H9 (cell line): ENCODE results near the gene ASTN2. TPM values are rescaled to one million over a fixed set of nuclear protein-coding genes. Genes with fewer than 3 reads are reported as not detected.

ENCODE experiments used
- DNase-seq: peaks from one replicate; pipeline ENCODE4 v3.0.0-alpha.2; 2017
- H2AFZ ChIP-seq: one replicate; pipeline ENCODE4 v1.6.1; 2013; ENCODE audit warnings: mild to moderate bottlenecking, low read length, control low read depth, moderate library complexity
- H2AK5ac ChIP-seq: 2 replicates; pipeline ENCODE4 v1.6.1; 2013; ENCODE audit warnings: low read length, control low read depth, mixed read lengths; ENCODE audit not compliant: insufficient read length
- H2BK120ac ChIP-seq: one replicate; pipeline ENCODE4 v1.6.1; 2013; ENCODE audit warnings: low read depth, mild to moderate bottlenecking, low read length, control low read depth, inconsistent platforms; ENCODE audit not compliant: poor library complexity, severe bottlenecking
- H2BK12ac ChIP-seq: 2 replicates; pipeline ENCODE4 v1.6.1; 2013; ENCODE audit warnings: low read length, control low read depth, mixed read lengths, low read depth; ENCODE audit not compliant: insufficient read length
- H2BK15ac ChIP-seq: 2 replicates; pipeline ENCODE4 v1.6.1; 2013; ENCODE audit warnings: low read depth, low read length, control low read depth
- H2BK20ac ChIP-seq: one replicate; pipeline ENCODE4 v1.6.1; 2013; ENCODE audit warnings: low read depth, mild to moderate bottlenecking, low read length, control low read depth, inconsistent platforms; ENCODE audit not compliant: poor library complexity, severe bottlenecking
- H2BK5ac ChIP-seq: 2 replicates; pipeline ENCODE4 v1.6.1; 2013; ENCODE audit warnings: low read length, control low read depth, mixed read lengths; ENCODE audit not compliant: insufficient read length
- H3K14ac ChIP-seq: 2 replicates; pipeline ENCODE4 v1.6.1; 2013; ENCODE audit warnings: low read length, control low read depth; ENCODE audit not compliant: insufficient read depth
- H3K18ac ChIP-seq: 2 replicates; pipeline ENCODE4 v1.6.1; 2013; ENCODE audit warnings: low read depth, mild to moderate bottlenecking, mixed read lengths, low read length, control low read depth; ENCODE audit not compliant: insufficient read length
- H3K23ac ChIP-seq: 2 replicates; pipeline ENCODE4 v1.6.1; 2013; ENCODE audit warnings: low read length, control low read depth, mixed read lengths, low read depth; ENCODE audit not compliant: insufficient read length
- H3K23me2 ChIP-seq: 2 replicates; pipeline ENCODE4 v1.6.1; 2013; ENCODE audit warnings: low read depth, mild to moderate bottlenecking, mixed read lengths, low read length, control low read depth; ENCODE audit not compliant: insufficient read length, poor library complexity, severe bottlenecking
- H3K27ac ChIP-seq: 2 replicates; pipeline ENCODE4 v1.5.1; 2013; ENCODE audit warnings: low read length, control low read depth, mixed read lengths, low read depth; ENCODE audit not compliant: insufficient read length
- H3K27me3 ChIP-seq: 2 replicates; pipeline ENCODE4 v1.6.1; 2013; ENCODE audit warnings: low read length, control low read depth, inconsistent platforms; ENCODE audit not compliant: insufficient read depth
- H3K4ac ChIP-seq: 2 replicates; pipeline ENCODE4 v1.6.1; 2013; ENCODE audit warnings: low read depth, mild to moderate bottlenecking, control low read depth, inconsistent platforms, low read length, moderate library complexity
- H3K4me1 ChIP-seq: 2 replicates; pipeline ENCODE4 v1.6.1; 2013; ENCODE audit warnings: low read length, control low read depth, inconsistent platforms; ENCODE audit not compliant: insufficient read depth
- H3K4me2 ChIP-seq: 2 replicates; pipeline ENCODE4 v1.6.1; 2013; ENCODE audit warnings: low read length, control low read depth, mixed read lengths; ENCODE audit not compliant: insufficient read length, insufficient read depth
- H3K56ac ChIP-seq: 2 replicates; pipeline ENCODE4 v1.6.1; 2013; ENCODE audit warnings: low read depth, mild to moderate bottlenecking, mixed read lengths, low read length, control low read depth; ENCODE audit not compliant: insufficient read length
- H3K79me1 ChIP-seq: 2 replicates; pipeline ENCODE4 v1.6.1; 2013; ENCODE audit warnings: low read depth, mild to moderate bottlenecking, moderate library complexity, low read length, control low read depth, inconsistent platforms; ENCODE audit not compliant: insufficient read depth, poor library complexity, severe bottlenecking
- H3K79me2 ChIP-seq: 2 replicates; pipeline ENCODE4 v1.6.1; 2013; ENCODE audit warnings: low read length, control low read depth, inconsistent platforms; ENCODE audit not compliant: insufficient read depth
- H3K9ac ChIP-seq: 2 replicates; pipeline ENCODE4 v1.6.1; 2013; ENCODE audit warnings: low read length, control low read depth, mixed read lengths; ENCODE audit not compliant: insufficient read length; ENCODE audit errors: extremely low read depth
- H3K9me3 ChIP-seq: one replicate; pipeline ENCODE4 v1.6.1; 2013; ENCODE audit warnings: low read depth, low read length, inconsistent platforms; ENCODE audit not compliant: control insufficient read depth
- H3T11ph ChIP-seq: one replicate; pipeline ENCODE4 v1.6.1; 2013; ENCODE audit warnings: mild to moderate bottlenecking, low read length, control low read depth, inconsistent platforms
- H4K20me1 ChIP-seq: one replicate; pipeline ENCODE4 v1.6.1; 2013; ENCODE audit not compliant: control insufficient read depth, insufficient read length, insufficient read depth
- H4K5ac ChIP-seq: 2 replicates; pipeline ENCODE4 v1.6.1; 2013; ENCODE audit warnings: low read depth, mild to moderate bottlenecking, mixed read lengths, low read length, control low read depth; ENCODE audit not compliant: insufficient read length
- H4K8ac ChIP-seq: replicated peaks from 2 replicates; pipeline ENCODE4 v1.6.1; 2013; ENCODE audit warnings: low read length, control low read depth, mixed read lengths, low read depth; ENCODE audit not compliant: insufficient read length
- H4K91ac ChIP-seq: 2 replicates; pipeline ENCODE4 v1.6.1; 2013; ENCODE audit warnings: low read depth, mild to moderate bottlenecking, moderate library complexity, mixed read lengths, low read length, control low read depth; ENCODE audit not compliant: insufficient read length
- H3K27ac Mint-ChIP-seq, 3 experiments: 2 replicates in 2 of 3; 3 replicates in 1 of 3; pipeline ENCODE4 v1.8.0; 2020 to 2021; ENCODE audit warnings: mixed read lengths in 3 of 3, mild to moderate bottlenecking in 1 of 3, moderate library complexity in 1 of 3
- H3K27me3 Mint-ChIP-seq: 2 replicates; pipeline ENCODE4 v1.8.0; 2021; ENCODE audit warnings: low read depth, mild to moderate bottlenecking, moderate library complexity, mixed read lengths
- H3K36me3 Mint-ChIP-seq, 3 experiments: 2 replicates in 2 of 3; 3 replicates in 1 of 3; pipeline ENCODE4 v1.8.0; 2020 to 2021; ENCODE audit warnings: low read depth in 3 of 3, mixed read lengths in 3 of 3; ENCODE audit not compliant: insufficient read depth in 1 of 3
- H3K4me1 Mint-ChIP-seq, 2 experiments: 2 replicates each; pipeline ENCODE4 v1.8.0; 2020; ENCODE audit warnings: mixed read lengths in 2 of 2
- H3K4me3 Mint-ChIP-seq, 2 experiments: 2 replicates in 1 of 2; 3 replicates in 1 of 2; pipeline ENCODE4 v1.8.0; 2020 to 2021; ENCODE audit warnings: mild to moderate bottlenecking in 2 of 2, mixed read lengths in 2 of 2, moderate library complexity in 1 of 2
- H3K9me3 Mint-ChIP-seq, 2 experiments: 2 replicates in 1 of 2; 3 replicates in 1 of 2; pipeline ENCODE4 v1.8.0; 2020; ENCODE audit warnings: mild to moderate bottlenecking in 2 of 2, mixed read lengths in 2 of 2, moderate library complexity in 1 of 2
- CTCF ChIP-seq: fragments of 200-600 bp; sonication (generic); conservative IDR thresholded peaks from 3 replicates; pipeline ENCODE4 v1.8.0; 2021; ENCODE audit warnings: antibody characterized with exemption, mild to moderate bottlenecking
- WGBS: extraction: QIAGEN DNeasy Blood & Tissue Kit; methylation state at CpG from one replicate; pipeline ENCODE4 v1.1.7; 2013; ENCODE audit warnings: missing lambda C conversion rate, low lambda C conversion rate, mixed read lengths; ENCODE audit not compliant: insufficient read length; ENCODE audit errors: extremely low coverage; 5-methylcytosine and 5-hydroxymethylcytosine counted together
- total RNA-seq: library from RNA; stranded (reverse); gene quantifications from 2 replicates; pipeline ENCODE4 v1.2.1, GENCODE V29; 2021

Gene ASTN2
- total RNA-seq, 1 experiment from 2014 or later, result 9.7 TPM

GRCh38 chr9:117097761-117098160, 317.1 kb downstream of the ASTN2 start:
- no peaks in the 10 kb centered on the region for H3K9me3 Mint-ChIP-seq
- H3K36me3 Mint-ChIP-seq, result no peaks in the 10 kb centered on the region
- H2BK5ac ChIP-seq, result no peak overlapping the region
- H3K27me3 Mint-ChIP-seq, result no peaks in the 10 kb centered on the region
- no peaks in the 10 kb centered on the region for H3K79me1 ChIP-seq
- no peak overlapping the region for H2BK12ac ChIP-seq
- no peaks in the 10 kb centered on the region for H3K79me2 ChIP-seq
- no peak overlapping the region for H3K4ac ChIP-seq
- H3K14ac ChIP-seq, result no peak overlapping the region
- H2BK120ac ChIP-seq, result no peak overlapping the region
- no peak overlapping the region for H3T11ph ChIP-seq
- H3K56ac ChIP-seq, result no peak overlapping the region
- no peak overlapping the region for H2AK5ac ChIP-seq
- H3K4me1 Mint-ChIP-seq, result peaks cover 24% of the 10 kb centered on the region in 2 experiments
- H3K4me3 Mint-ChIP-seq, result no peak overlapping the region
- no peak overlapping the region for H3K4me2 ChIP-seq
- WGBS, result no CpG with 5 or more reads among the region's 3 CpGs
- no peak for DNase-seq
- no peak overlapping the region for H3K9ac ChIP-seq
- H4K20me1 ChIP-seq, result no peaks in the 10 kb centered on the region
- no peak overlapping the region for H2BK15ac ChIP-seq
- no peak overlapping the region for H3K27ac Mint-ChIP-seq
- H3K23me2 ChIP-seq, result no peaks in the 10 kb centered on the region
- H3K23ac ChIP-seq, result no peak overlapping the region
- no peak overlapping the region for H4K8ac ChIP-seq
- no peaks in the 10 kb centered on the region for H3K9me3 ChIP-seq
- H4K91ac ChIP-seq, result no peak overlapping the region
- H3K27ac ChIP-seq, result no peak overlapping the region
- no peaks in the 10 kb centered on the region for H3K27me3 ChIP-seq
- TF ChIP-seq CTCF, result no peak
- no peak overlapping the region for H4K5ac ChIP-seq
- H3K18ac ChIP-seq, result no peak overlapping the region
- H3K4me1 ChIP-seq, result peaks cover under 1% of the 10 kb centered on the region; the same call in 1 of the 2 replicates
- H2BK20ac ChIP-seq, result no peak overlapping the region
- no peak overlapping the region for H2AFZ ChIP-seq
